ENCODE results near the gene FSIP1. TPM values are rescaled to one million over a fixed set of nuclear protein-coding genes. Genes with fewer than 3 reads are reported as not detected.

The FSIP1 gene
- total and polyA plus RNA-seq, 2 donors from 2014 or later, result 0.75 to 2.4 TPM

DNA sequence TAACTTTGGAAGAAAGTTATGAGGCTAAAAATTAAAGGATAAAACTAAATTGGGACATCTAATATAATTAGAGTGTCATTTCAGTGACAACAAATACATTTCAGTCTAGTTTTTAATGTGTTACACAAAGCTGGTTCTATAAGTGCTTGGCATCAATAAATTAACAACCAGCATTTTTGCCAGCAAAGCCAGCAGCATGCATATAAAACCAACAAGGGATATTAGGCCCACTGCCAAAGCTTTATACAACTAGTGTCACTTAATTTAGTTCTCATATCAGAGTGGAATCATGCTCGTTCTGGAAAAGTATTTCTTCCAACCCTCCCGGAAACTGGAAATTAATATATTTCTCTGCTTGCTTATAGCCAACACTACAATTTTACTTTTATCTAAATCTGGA, 113.0 kb downstream of the FSIP1 start:
- Histone ChIP-seq H3K4me3 (ENCODE audit: low read length in 3 of 3) (no peak overlapping the region), H3K36me3 (ENCODE audit: control insufficient read depth in 2 of 3, insufficient read depth in 3 of 3, low read length in 3 of 3) (no peaks in the 10 kb centered on the region), H3K9me3 (ENCODE audit: control insufficient read depth in 2 of 3, insufficient read depth in 1 of 3, low read length in 3 of 3) (no peaks in the 10 kb centered on the region), H3K4me1 (ENCODE audit: control insufficient read depth in 2 of 3, insufficient read depth in 2 of 3, low read depth in 1 of 3, low read length in 3 of 3) (peaks cover 6 to 59% (median 19%) of the 10 kb centered on the region in 3 donors), H3K9ac (ENCODE audit: low read length in 3 of 3) (no peak overlapping the region), H3K27me3 (ENCODE audit: control insufficient read depth, insufficient read depth, low read length) (no peaks in the 10 kb centered on the region), H3K27ac (ENCODE audit: low read depth in 2 of 2, low read length in 2 of 2) (no peak overlapping the region)
- TF ChIP-seq, protein P1, sequence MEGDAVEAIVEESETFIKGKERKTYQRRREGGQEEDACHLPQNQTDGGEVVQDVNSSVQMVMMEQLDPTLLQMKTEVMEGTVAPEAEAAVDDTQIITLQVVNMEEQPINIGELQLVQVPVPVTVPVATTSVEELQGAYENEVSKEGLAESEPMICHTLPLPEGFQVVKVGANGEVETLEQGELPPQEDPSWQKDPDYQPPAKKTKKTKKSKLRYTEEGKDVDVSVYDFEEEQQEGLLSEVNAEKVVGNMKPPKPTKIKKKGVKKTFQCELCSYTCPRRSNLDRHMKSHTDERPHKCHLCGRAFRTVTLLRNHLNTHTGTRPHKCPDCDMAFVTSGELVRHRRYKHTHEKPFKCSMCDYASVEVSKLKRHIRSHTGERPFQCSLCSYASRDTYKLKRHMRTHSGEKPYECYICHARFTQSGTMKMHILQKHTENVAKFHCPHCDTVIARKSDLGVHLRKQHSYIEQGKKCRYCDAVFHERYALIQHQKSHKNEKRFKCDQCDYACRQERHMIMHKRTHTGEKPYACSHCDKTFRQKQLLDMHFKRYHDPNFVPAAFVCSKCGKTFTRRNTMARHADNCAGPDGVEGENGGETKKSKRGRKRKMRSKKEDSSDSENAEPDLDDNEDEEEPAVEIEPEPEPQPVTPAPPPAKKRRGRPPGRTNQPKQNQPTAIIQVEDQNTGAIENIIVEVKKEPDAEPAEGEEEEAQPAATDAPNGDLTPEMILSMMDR (IDR thresholded peaks at IDR 0.05; ENCODE audit: borderline replicate concordance, extremely low read depth, insufficient read depth), result no peak
- FAIRE-seq (no peak), DNase-seq (no peak)
- intact Hi-C loops (cut with DNase I), result no loop called here

DNA sequence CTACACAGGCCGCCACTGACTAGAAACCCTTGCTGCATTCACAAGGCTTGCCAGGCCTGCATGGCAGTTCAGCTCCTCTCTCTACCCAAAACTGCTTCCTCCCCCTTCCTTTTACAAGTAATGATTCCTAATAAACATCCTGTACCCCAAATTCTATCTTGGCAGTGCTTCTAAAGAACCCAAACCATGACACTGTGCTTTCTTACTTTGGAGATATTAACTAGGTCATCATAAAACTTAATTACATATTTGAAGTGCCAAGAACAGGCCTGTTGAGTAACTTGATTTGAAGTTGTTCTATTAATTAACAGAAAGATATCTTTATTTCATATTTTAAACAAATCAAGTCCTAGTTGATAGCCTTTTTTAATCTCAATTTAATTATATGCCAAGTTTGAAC, 113.4 kb downstream of the FSIP1 start:
- FAIRE-seq (no peak), DNase-seq (no peak)
- Histone ChIP-seq H3K4me3 (ENCODE audit: low read length in 3 of 3) (no peak overlapping the region), H3K9ac (ENCODE audit: low read length in 3 of 3) (no peak overlapping the region), H3K9me3 (ENCODE audit: control insufficient read depth in 2 of 3, insufficient read depth in 1 of 3, low read length in 3 of 3) (no peaks in the 10 kb centered on the region), H3K27me3 (ENCODE audit: control insufficient read depth, insufficient read depth, low read length) (no peaks in the 10 kb centered on the region), H3K27ac (ENCODE audit: low read depth in 2 of 2, low read length in 2 of 2) (peak overlapping the region; percentile 2 to 60), H3K36me3 (ENCODE audit: control insufficient read depth in 2 of 3, insufficient read depth in 3 of 3, low read length in 3 of 3) (no peaks in the 10 kb centered on the region), H3K4me1 (ENCODE audit: control insufficient read depth in 2 of 3, insufficient read depth in 2 of 3, low read depth in 1 of 3, low read length in 3 of 3) (peaks cover 6 to 59% (median 21%) of the 10 kb centered on the region in 3 donors)
- TF ChIP-seq, protein P1 (IDR thresholded peaks at IDR 0.05; ENCODE audit: borderline replicate concordance, extremely low read depth, insufficient read depth), result no peak
- intact Hi-C loops (cut with DNase I), result no loop called here

DNA sequence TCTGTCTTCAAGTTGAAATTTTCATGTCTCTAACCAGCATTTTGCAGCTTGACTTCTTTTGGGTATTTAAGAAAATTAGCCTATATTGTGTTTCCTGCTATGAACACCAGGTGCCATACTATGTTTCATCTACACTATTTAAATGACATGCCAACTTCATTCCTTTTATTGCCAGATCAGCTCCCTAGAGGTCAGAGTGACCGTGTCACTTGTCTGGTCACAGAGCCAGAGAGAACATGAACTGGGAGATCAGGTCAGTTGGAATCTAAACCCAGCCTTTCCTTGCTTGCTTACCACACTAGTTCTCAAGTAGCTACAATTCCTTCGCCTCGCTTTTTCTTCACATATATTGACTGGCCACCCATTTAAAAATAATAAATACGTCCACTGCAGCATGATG, 114.2 kb downstream of the FSIP1 start:
- intact Hi-C loops (cut with DNase I), result no loop called here
- H3K36me3 ChIP-seq (ENCODE audit: control insufficient read depth in 2 of 3, insufficient read depth in 3 of 3, low read length in 3 of 3), result no peaks in the 10 kb centered on the region
- H3K9ac ChIP-seq (ENCODE audit: low read length in 3 of 3), result no peak overlapping the region
- TF ChIP-seq, protein P1 (IDR thresholded peaks at IDR 0.05; ENCODE audit: borderline replicate concordance, extremely low read depth, insufficient read depth), result no peak
- FAIRE-seq, result no peak
- no peak for DNase-seq
- H3K27ac ChIP-seq (ENCODE audit: low read depth in 2 of 2, low read length in 2 of 2), result peak overlapping the region; percentile 4 to 60
- H3K27me3 ChIP-seq (ENCODE audit: control insufficient read depth, insufficient read depth, low read length), result no peaks in the 10 kb centered on the region
- H3K4me3 ChIP-seq (ENCODE audit: low read length in 3 of 3), result no peak overlapping the region
- H3K9me3 ChIP-seq (ENCODE audit: control insufficient read depth in 2 of 3, insufficient read depth in 1 of 3, low read length in 3 of 3), result no peaks in the 10 kb centered on the region
- H3K4me1 ChIP-seq (ENCODE audit: control insufficient read depth in 2 of 3, insufficient read depth in 2 of 3, low read depth in 1 of 3, low read length in 3 of 3), result peaks cover 6 to 59% (median 21%) of the 10 kb centered on the region in 3 donors
